WTC11 (cell line): ENCODE results near the gene TCF7L2.

Source experiments
- ATF3 ChIP-seq: sonication (generic); formaldehyde crosslinking; conservative IDR thresholded peaks from 2 replicates; pipeline ENCODE4 v1.8.1; 2022; ENCODE audit warnings: mild to moderate bottlenecking, missing genetic modification reagents
- ATF6 ChIP-seq: sonication (generic); formaldehyde crosslinking; IDR thresholded peaks from 2 replicates; pipeline ENCODE4 v1.8.1; 2023; ENCODE audit warnings: mild to moderate bottlenecking, missing genetic modification reagents
- CREM ChIP-seq: sonication (generic); formaldehyde crosslinking; IDR thresholded peaks from 2 replicates; pipeline ENCODE4 v1.8.1; 2022; ENCODE audit warnings: mild to moderate bottlenecking, missing genetic modification reagents, moderate library complexity
- ETV6 ChIP-seq: sonication (generic); formaldehyde crosslinking; IDR thresholded peaks from 2 replicates; pipeline ENCODE4 v1.8.1; 2022; ENCODE audit warnings: mild to moderate bottlenecking, missing genetic modification reagents
- FOXP4 ChIP-seq: sonication (generic); formaldehyde crosslinking; IDR thresholded peaks from 2 replicates; pipeline ENCODE4 v1.8.0; 2022; ENCODE audit warnings: mild to moderate bottlenecking, missing genetic modification reagents
- NR3C1 ChIP-seq: sonication (generic); formaldehyde crosslinking; conservative IDR thresholded peaks from 2 replicates; pipeline ENCODE4 v1.8.1; 2023; ENCODE audit warnings: low read depth, mild to moderate bottlenecking, missing genetic modification reagents
- SMAD3 ChIP-seq: sonication (generic); formaldehyde crosslinking; IDR thresholded peaks from 2 replicates; pipeline ENCODE4 v1.8.0; 2022; ENCODE audit warnings: missing genetic modification reagents, mild to moderate bottlenecking, borderline replicate concordance
- SP1 ChIP-seq: sonication (generic); formaldehyde crosslinking; conservative IDR thresholded peaks from 2 replicates; pipeline ENCODE4 v1.8.1; 2022; ENCODE audit warnings: missing genetic modification reagents
- ZNF423 ChIP-seq: fragments of 250-450 bp; sonication (Bioruptor Pico); IDR thresholded peaks from 2 replicates; pipeline ENCODE4 v2.1.2; 2022; ENCODE audit warnings: mild to moderate bottlenecking, moderate library complexity
- TF ChIP-seq, protein P1 (sequence below): fragments of 200-600 bp; IDR thresholded peaks from 2 replicates; pipeline ENCODE4 v1.8.0; 2022; ENCODE audit warnings: antibody characterized with exemption

- TF ChIP-seq, protein P1, sequence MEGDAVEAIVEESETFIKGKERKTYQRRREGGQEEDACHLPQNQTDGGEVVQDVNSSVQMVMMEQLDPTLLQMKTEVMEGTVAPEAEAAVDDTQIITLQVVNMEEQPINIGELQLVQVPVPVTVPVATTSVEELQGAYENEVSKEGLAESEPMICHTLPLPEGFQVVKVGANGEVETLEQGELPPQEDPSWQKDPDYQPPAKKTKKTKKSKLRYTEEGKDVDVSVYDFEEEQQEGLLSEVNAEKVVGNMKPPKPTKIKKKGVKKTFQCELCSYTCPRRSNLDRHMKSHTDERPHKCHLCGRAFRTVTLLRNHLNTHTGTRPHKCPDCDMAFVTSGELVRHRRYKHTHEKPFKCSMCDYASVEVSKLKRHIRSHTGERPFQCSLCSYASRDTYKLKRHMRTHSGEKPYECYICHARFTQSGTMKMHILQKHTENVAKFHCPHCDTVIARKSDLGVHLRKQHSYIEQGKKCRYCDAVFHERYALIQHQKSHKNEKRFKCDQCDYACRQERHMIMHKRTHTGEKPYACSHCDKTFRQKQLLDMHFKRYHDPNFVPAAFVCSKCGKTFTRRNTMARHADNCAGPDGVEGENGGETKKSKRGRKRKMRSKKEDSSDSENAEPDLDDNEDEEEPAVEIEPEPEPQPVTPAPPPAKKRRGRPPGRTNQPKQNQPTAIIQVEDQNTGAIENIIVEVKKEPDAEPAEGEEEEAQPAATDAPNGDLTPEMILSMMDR, result no peak
- no peak for TF ChIP-seq NR3C1 (CRISPR knock-in tag)
- TF ChIP-seq ATF3, result no peak
- no peak for TF ChIP-seq SP1 (CRISPR knock-in tag)
- TF ChIP-seq ETV6 (CRISPR knock-in tag), result no peak
- no peak for TF ChIP-seq ZNF423
- no peak for TF ChIP-seq FOXP4 (CRISPR knock-in tag)
- no peak for TF ChIP-seq SMAD3 (CRISPR knock-in tag)
- TF ChIP-seq ATF6 (CRISPR knock-in tag), result no peak
- no peak for TF ChIP-seq CREM
Measured at GRCh38 chr10:113069595-113069994, 119.5 kb downstream of the TCF7L2 start.
